NCI-H1930 (cell line): ENCODE measurements around the gene MUSK.

ENCODE experiments used
- DNase-seq, 2 experiments: peaks; one replicate each; lab custom pipeline; 2025; lab: John Stamatoyannopoulos, UW

The MUSK gene

DNA sequence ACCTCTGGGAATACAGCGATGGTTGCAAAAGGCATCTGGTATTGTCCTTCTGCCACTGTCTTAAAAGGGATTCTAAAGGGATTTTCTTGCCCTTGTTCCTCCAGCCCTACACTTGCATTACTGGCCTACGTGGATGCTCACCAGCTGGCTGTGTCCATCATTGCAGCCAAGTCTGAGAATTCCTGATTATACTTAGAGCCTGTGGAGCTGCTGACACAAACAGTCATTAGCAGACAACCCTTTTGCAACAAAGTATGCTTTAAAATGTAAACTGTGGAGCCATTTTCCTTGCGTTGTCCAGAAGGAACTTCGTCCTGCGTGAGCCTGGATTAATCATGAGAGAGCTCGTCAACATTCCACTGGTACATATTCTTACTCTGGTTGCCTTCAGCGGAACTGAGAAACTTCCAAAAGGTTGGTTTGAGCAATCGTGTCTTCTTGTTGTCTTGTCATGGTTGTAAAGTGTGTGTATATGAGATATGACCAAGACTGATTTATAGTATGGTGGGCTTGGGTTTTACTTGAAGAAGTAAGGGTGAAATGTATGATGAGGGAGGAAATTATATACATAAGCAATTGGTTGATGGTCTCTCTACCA, at the start of gene MUSK:
TSS of gene MUSK (plus strand) at position 222 of the 598 bp plus-strand sequence. CDS start at position 336, 114 bp downstream.
- no peak for DNase-seq

DNA sequence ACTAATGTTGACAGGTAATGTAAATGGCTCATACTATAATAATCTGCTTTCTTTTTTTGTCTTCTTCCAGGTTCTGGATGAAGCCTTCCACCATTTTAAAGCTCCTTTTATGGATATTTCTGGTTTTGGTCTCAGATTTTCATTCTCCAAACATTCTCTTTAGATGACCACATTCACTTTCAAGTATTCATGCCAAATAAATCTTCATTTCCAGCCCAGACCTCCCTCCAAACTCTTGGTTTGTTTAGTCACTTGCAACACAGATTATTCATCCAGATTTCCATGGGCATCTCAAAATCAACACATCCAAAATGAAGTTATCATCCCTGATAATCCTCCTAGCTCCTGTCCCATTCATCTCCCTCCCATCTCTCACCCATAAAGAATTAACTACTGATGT, 48.8 kb upstream of the MUSK start:
- no peak for DNase-seq

DNA sequence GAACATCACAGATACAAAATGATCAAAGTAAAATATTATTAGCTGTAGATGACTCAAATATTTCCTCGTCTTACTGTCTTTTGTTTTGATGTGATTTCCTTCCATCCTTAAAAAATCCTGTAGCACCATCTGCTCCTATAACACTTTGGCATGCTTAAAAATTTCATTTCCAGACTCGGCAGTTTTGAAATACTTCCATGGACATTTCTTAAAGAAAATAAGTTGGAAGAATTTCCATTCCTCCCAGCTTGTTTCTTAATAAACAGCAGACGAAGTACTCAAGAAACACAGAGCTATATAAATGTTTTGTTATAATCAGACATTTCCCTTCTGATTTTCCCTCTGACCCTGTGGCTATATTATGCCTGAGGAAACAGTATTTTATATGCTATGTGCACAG, 47.9 kb upstream of the MUSK start:
- DNase-seq, result no peak

DNA sequence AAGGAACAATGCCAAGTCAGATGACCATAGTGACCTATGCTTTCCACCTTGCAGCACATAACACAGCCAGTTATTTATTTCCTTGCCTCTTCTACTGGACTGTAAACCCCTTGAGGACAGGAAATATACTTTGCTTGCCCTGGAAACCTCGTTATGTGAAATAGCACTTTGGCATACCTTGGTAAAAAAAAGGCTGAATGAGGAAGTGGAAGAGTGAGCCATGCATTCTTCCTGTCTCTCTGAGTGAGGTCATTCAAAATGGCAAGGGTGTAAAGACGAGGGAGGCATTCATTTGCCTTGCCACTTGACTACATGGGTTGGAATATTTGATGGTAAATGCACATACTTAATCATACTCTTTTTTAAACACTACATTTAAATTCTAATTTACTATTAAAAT, 46.2 kb upstream of the MUSK start:
- DNase-seq, result no peak

DNA sequence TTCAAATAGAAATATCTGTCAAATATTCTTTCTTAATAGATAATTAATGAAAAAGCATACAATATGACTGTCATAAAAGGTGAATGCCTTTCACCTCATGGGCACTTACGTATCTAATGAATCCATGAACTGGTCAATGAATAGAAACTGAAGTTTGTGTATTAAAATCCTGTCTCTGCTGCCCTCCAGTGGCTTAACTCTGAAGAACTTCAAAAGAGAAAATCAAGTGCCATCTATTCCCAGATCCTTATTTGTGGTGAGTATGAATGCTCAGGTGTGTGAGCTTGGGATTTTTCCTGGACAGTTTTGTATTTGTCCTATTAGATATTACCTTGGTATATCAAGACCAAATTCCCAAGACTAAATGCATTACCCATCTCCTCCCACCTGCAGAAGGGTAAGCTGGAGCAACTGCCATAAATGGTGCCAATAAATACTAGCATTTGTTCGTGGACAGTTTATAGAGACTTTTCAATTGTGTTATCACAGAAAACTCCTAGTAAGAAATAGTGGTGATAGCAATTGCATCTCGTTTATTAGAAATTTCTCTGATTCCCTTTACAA, 45.0 kb upstream of the MUSK start:
- DNase-seq, result peak; percentile 38 to 42

DNA sequence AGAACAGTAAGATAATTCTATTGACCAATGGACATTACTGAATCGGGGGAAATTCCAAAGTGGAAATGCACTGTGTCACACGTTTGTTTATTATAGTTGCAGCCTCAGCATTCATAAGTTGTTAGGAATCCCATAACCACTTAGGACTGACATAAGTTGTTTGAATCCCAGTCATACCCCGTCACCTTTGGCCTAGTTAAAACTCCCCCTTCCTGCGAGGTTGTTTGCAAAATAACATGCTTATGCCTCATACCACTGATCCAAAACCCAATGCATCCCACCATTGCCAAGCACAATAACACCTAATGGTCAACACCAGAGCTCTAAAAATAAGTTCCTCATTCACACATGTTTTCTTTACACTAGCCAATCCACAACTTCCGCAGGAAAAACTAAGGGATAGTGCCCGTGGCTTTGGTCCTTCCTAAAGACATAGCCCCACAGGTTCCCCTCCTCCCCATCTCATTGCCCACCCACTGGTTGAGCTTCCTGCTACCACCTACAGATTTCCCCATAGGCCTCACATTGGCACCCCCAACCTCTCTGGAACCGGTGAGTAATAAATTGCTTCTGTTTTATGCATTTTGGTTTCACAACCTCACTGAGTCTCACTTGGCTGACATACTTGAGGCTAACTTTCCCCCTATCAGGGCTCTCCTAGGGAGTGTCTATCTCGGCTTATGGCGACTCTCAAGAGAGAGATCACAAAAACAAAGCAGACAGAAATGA, 42.3 kb upstream of the MUSK start:
- no peak for DNase-seq

DNA sequence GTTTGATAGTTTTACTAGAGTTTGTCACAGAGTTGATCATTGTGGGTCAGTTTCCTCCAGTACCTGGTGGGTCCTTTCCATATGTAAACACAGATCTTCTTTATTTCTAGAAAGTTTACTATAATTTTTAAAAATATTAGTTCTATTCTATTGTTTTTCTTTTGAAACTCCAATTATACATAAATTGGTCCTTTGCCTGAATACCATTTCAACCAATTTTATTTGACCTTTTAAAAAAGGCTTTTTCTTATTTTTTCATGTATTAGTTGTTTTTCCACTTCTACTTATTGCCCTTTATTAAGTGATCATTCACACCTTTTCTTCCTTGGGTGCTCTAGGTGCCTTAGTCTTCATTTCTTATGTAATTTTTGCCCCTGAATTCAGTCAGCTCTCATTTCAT, 33.0 kb upstream of the MUSK start:
- DNase-seq, result no peak

DNA sequence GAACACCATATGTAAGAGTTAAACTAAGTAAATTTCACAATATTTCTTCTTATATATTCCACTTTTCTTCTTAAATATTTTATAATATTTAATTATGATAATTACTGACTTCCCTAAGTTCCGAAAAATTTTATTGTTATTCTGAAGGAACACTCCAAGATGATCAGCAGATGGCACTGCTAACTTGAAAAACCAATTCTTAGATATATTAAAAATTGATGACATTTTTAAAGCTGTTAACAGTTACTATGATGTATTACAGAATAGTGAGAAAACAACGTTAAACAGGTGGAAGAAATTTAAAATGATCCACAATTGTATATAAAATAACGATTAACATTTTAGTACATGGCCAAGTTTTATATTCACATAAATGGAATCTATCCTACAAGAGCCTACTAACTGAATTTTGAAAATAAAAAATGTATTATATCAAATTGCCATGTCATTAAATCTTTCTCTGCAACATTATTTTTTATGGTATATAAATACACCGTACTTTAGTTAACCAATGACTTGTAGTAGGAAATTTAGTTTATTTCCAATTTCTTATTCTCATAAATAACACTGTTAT, 30.1 kb upstream of the MUSK start:
- DNase-seq, result no peak

DNA sequence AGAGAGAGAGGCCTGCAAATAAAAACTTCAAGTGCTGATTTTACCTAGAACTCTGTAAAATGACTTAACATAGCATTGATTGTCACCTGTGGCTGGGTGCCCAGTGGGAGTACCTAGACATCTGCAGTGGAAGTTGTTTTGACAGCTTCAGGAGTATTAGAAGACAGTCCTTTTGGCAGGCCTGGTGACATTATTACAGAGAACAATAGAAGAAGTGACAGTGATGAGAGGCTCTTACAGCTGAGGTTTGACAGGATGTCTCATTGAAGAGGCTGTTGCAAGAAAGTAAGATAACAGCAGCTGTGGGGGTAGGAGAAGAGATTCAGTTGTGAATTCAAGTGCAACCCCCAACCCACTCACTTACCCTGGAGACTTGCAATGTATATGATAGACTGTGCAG, 27.9 kb upstream of the MUSK start:
- no peak for DNase-seq

DNA sequence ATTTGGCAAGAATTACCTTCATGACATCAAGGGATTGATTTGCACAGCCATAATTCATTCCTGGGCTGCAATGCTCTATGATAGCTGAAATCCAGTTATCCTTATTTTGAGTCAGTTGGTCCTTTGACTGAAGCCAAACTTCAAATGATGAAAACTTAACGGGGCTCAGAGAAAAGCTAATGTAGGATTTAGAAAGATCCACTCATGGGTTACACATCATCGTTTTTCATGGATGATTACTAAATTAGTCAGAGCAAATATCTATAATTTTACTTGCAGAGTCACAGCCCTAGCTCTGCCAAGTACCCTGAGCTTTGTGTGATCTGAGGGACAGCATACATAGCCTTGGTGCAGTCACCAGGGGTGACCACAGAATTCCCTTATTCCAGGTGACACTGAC, 27.3 kb upstream of the MUSK start:
- DNase-seq, result no peak

DNA sequence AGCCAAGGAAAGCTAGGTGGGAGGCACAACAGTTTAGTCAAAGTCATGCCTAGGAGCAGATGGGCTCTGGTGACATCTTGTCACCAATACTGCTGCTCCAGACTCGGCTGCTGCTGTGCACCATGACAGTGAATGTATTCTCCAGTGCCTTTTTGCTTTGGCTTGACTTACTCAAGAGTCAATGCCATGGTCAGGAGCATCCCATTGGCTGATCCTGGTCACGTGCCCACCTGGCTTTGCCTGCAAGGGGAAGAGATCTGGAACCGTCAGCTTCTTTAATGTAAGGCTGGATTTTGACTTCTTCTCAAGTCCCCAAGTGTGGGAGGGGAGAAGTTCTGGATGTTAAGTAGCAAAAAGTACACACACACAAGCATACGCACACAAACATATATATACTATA, 19.9 kb upstream of the MUSK start:
- no peak for DNase-seq

DNA sequence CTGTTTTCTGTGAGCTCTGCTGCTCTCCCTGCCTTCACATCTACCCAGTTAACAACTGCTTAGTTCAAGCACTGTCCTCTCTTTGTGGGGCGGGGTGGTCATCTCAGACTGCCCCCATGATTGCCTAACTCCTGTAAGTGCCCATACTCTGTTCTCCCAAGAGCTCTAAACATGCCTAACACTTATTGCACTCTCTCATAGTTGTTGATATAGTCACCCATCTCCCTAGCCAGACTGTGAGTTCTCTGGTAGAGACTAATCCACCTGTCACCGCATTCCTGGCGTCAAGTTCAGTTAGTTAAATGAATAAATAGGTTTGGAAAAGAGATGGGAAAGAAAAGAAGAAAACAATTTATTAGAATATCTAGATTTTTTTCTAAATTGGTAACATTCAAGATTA, 18.3 kb upstream of the MUSK start:
- no peak for DNase-seq

DNA sequence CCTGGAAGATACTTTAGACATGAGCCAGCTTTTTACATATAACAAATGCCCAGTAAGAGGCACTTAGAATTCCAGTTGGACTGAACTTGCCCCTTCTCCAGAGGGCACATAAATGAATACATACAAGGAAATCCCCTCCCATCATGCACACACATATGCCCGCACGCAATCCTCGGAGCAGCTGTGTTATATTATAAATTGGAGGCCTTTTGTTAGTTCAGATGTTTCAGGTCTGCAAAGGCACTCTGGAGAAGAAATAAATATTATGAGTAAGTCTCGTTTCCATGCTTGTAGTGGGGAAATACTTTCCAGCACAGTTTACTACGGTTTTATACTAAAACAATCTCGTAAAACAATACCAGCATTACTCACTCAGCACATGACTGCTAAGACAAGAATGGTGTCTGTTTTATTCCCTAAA, 17.6 kb upstream of the MUSK start:
- no peak for DNase-seq

DNA sequence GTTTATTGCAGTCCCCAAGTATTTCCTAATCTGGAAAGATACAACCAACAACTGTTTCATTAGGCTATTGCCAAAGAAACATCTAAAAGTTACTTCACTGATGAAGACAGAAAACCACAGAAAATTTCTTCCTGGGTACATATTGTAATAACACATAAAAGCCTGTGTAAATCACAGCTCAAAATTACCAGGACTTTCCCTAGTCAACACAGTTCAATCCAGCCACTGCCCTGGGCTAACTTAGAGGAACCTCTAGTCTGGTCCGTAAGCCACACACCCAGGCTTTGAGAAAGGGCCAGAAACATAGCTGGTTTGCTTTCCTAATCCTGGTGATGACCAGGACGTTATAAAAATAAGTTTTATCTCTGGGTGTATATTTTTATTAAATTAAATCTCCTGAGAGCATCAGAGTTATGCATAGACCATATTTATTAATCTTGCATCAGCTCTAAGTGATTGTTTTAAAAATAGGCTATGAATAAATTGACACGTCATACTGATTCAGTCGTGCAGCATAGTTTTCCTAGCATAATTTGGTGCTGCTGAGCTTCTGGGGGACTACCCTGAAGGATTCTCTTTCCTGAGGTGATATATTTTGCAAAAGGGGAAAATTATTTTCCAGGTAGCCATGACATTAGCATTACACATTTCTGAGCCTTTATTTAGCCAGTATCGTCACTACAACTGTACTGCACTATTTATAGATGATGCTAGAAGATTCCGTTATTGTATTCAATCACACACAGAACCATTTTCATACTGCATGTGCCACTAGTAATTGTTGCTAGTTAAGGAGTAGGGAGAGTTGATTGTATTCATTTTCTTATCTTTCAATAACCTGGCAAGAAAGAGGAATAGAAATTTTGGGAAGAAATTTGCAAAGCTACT, 12.6 kb upstream of the MUSK start:
- no peak for DNase-seq

DNA sequence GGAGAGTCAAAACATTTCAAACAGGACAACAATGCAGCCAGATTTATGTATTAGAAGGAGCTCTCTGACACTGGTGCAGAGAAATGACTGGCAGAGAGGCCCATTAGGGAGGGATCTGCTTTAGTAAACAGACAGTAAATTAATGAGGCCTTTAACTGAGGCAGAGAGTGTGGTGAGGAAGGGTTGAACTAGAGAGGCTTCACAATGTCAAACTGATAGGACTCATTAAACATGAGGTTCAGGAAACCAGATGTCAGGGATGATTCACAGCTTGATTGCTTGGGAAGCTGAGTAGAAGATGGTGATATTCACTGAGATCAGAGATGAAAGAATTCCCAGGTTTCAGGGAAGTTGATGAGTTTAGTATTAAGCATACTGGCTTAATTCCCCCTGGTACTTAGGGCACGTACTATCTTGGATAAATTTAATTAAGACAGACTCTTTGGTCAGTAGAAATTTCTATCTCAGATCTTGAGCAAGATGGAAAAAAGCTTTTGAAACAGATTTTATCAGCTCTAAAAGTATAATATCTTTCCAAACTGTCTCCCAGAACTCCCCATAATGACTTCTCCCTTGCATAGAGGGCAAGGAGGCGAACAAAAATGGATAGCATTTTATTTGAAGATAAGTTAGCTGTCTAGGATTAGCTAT, 8.6 kb upstream of the MUSK start:
- DNase-seq, result no peak

DNA sequence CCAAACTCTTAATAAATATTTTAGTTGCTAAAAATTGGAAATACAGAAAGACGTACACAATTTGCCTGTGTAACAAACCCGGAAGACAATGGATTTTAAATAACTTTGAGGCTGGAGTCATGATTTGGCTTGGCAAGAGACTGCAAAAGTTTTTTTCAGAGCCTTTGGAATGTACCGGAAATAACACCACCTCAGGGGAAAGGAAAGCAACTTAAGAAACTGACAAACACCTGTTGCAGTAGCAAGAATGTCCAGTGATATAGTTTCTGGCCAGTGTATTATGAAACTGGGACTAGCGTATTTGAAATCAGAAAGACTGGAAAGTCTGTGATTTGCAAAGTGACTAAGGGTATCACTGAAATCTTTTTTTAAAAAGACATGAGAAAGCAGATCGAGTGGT, 842 bp downstream of the MUSK start:
- no peak for DNase-seq

DNA sequence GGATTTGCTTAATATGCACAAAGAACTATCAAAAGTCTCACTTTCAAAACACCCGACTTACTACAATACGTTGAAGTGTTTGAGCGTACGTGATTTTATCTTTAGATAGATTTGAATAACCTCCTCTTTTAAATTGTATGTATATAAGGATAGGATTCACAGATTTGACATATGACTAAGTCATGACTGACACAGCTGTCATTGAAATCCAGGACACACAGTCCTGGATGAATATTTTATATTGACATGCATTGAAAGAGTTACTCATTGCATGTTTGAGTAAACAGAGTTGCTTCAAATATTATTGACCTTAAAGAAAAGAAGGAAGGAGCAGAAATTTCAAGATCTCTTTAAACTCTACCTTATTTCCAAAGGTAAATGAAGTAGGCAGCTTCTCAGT, 3.3 kb downstream of the MUSK start:
- DNase-seq, result no peak

DNA sequence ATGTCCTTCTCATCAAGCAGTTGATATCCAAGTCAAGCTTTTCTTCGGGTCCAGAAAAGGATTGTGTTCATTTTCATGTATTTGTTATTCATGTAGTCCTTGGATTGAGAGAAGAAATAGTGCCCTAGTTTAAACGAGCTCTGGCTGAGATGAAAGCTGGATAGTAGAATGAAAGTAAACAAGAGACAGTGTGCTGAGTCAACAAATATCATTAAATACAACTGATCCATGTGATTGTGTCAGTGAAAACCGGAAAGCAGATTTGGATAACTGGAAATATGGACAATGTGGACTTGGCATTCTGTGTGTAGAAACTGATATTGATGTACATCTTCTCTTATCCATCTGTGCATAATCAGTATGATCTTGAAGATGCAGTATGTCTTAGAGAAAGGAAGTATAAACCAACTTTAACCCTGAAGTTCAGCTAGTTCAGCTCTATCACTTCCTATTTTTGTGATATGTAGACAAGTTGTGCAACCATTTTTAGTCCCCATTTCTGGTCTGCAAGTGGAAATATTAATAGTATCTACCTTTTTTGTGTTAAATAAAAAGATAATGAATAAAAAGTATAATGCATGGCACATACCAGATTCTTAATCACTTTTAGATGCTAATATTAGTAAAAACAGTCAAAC, 4.4 kb downstream of the MUSK start:
- no peak for DNase-seq

DNA sequence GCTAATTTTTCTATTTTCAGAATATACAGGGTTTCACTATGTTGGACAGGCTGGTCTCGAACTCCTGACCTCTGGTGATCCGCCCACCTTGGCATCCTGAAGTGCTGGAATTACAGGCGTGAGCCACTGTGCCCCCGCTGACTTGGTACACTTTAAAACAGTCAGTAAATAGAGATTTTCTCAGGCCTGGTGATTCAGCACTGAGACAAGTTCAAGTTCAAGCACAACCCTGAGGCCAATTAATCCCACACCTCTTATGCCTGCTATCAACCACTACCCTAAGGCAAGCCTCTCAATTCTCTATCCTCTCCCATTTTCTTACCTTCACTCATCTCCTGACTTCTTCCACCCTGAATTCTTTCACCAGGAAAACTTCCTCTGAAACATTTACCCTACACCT, 18.9 kb downstream of the MUSK start:
- no peak for DNase-seq

DNA sequence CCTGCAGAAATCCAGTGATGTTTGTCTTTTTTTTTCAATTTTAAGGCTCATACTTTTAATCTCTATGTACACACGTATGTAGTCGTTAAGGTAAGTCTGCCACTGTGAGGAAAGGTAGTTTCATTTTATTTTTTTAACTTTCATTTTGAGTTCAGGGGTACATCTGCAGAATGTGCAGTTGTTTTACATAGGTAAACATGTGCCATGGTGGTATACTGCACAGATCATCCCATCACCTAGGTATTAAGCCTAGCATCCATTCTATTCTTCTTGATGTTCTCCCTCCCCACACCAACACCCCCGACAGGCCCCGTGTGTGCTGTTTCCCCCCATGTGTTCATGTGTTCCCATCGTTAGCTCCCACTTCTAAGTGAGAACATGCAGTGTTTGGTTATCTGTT, 19.7 kb downstream of the MUSK start:
- DNase-seq, result no peak

DNA sequence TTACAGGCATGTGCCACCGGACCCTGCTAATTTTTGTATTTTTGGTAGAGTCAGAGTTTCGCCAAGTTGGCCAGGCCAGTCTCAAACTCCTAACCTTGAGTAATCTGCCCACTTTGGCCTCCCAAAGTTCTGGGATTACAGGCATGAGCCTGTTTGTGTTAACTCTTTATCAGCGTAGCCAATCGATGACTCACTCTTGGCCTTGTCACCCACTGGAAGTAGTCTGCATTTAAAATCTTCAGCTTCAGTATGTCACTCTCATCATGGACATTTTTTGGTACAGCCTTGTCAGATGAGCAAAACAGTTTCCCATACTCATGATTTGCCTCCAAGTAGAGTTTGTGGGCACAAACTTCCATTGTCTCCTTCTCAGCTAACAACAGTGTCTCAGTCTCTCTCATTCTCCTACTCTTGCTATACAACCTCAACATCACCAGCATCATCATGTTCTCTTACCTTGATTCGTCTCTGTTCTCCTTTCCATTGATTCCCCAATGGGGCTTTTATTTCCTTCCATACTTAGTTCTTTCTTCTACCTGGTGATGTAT, 22.5 kb downstream of the MUSK start:
- DNase-seq, result no peak
